ENCODE measurements around the gene ATF3. TPM values are rescaled to one million over a fixed set of nuclear protein-coding genes. Genes with fewer than 3 reads are reported as not detected.
A peak's percentile ranks its signal among the peaks of the same experiment; 100 is the strongest.

ATF3 gene
- total RNA-seq, 1 donor from 2014 or later, result 34.9 TPM

- peak overlapping the region; percentile 78 to 82 for H3K4me3 ChIP-seq
- peak overlapping the region; percentile 99 for H3K27ac ChIP-seq
- H3K36me3 ChIP-seq, result no peaks in the 10 kb centered on the region
- TF ChIP-seq POLR2AphosphoS5 (IDR thresholded peaks at IDR 0.05; ENCODE audit: insufficient read depth in 1 of 2, low read depth in 1 of 2) (peak in 1 of 2 donors; percentile 86), CTCF (IDR thresholded peaks at IDR 0.05) (no peak), POLR2A (IDR thresholded peaks at IDR 0.05) (no peak)
- intact Hi-C loops (cut with DNase I), result loop anchor here (2.0 to 10.0 kb wide), 2 partner anchors 49 to 133 kb away; no protein-coding TSS in a partner anchor
- H3K27me3 ChIP-seq, result no peaks in the 10 kb centered on the region
- H3K4me1 ChIP-seq, result peaks cover 44% of the 10 kb centered on the region
- no peaks in the 10 kb centered on the region for H3K9me3 ChIP-seq
- DNase-seq (ENCODE audit: extremely low spot score in 2 of 2), result no peak
Measured at GRCh38 chr1:212607913-212608391, 609 bp upstream of the ATF3 start.

GRCh38 chr1:212608959-212609700 lies 569 bp downstream of the ATF3 start:
- peak overlapping the region; percentile 99 for H3K27ac ChIP-seq
- peaks cover 44% of the 10 kb centered on the region for H3K4me1 ChIP-seq
- TF ChIP-seq POLR2A (IDR thresholded peaks at IDR 0.05), result no peak
- TF ChIP-seq POLR2AphosphoS5 (IDR thresholded peaks at IDR 0.05; ENCODE audit: insufficient read depth in 1 of 2, low read depth in 1 of 2), result no peak
- TF ChIP-seq CTCF (IDR thresholded peaks at IDR 0.05), result peak in 1 of 3 experiments; percentile 30
- H3K9me3 ChIP-seq, result no peaks in the 10 kb centered on the region
- intact Hi-C loops (cut with DNase I), result loop anchor here (10.0 kb wide), 1 partner anchor 134 kb away; no protein-coding TSS in a partner anchor
- H3K36me3 ChIP-seq, result no peaks in the 10 kb centered on the region
- DNase-seq (ENCODE audit: extremely low spot score in 2 of 2), result no peak
- H3K4me3 ChIP-seq, result peak overlapping the region; percentile 78 to 82
- no peaks in the 10 kb centered on the region for H3K27me3 ChIP-seq

DNA sequence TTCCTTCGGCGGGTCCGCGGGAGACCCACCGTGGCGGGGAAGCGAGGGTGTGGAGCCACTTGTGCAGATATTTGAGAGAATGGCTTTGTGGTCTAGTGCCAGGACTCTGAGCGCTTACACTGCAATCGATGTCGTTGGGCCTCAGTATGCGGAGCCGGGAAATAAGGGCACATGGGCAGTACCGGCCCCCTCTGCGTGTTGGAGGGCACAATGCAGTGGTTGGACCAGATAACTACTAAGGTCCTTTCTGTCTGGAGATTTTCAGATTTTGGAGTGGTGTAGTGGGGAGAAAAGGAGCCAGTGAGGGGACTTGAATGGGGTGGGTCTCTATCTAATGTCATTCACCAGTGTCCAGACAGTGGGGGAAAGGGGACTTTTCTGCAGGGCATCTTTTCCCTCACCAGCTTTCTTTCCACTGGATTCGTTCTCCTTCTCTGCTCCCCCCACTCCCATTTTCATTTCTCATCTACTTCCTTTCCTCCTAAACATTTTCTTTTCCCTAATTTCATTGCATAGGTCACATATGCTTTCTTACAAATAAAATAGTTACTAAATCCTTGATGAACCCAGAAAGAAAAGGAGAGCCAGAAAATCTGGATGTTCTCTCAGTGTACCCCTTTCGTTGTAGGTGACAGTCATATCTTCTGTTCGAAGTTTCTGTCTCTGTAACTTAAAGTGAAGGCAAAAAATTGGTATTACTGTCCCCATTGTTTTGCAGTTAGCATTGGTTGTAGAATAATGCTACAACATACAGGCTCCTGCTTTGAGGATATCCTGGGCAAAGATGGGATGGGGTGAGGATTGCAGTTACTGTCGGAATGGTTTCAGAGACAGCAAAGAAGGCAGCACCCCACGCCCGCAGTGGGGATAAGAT lies 1.4 kb downstream of the ATF3 start:
- H3K27ac ChIP-seq, result peak overlapping the region; percentile 99
- no peaks in the 10 kb centered on the region for H3K9me3 ChIP-seq
- peak overlapping the region; percentile 78 to 82 for H3K4me3 ChIP-seq
- TF ChIP-seq POLR2AphosphoS5 (IDR thresholded peaks at IDR 0.05; ENCODE audit: insufficient read depth in 1 of 2, low read depth in 1 of 2) (no peak), CTCF (IDR thresholded peaks at IDR 0.05) (no peak), POLR2A (IDR thresholded peaks at IDR 0.05) (no peak)
- H3K27me3 ChIP-seq, result no peaks in the 10 kb centered on the region
- H3K4me1 ChIP-seq, result peaks cover 44% of the 10 kb centered on the region
- DNase-seq (ENCODE audit: extremely low spot score in 2 of 2), result no peak
- peaks cover 0 to 1% of the 10 kb centered on the region in 2 donors for H3K36me3 ChIP-seq
- intact Hi-C loops (cut with DNase I), result loop anchor here (10.0 kb wide), 1 partner anchor 135 kb away; no protein-coding TSS in a partner anchor

- TF ChIP-seq POLR2AphosphoS5 (IDR thresholded peaks at IDR 0.05; ENCODE audit: insufficient read depth in 1 of 2, low read depth in 1 of 2) (no peak), POLR2A (IDR thresholded peaks at IDR 0.05) (no peak), CTCF (IDR thresholded peaks at IDR 0.05) (no peak)
- Histone ChIP-seq H3K36me3 (peaks cover 0 to 6% of the 10 kb centered on the region in 2 donors), H3K27ac (no peak overlapping the region), H3K4me3 (no peak overlapping the region), H3K27me3 (no peaks in the 10 kb centered on the region), H3K4me1 (peaks cover 44% of the 10 kb centered on the region), H3K9me3 (no peaks in the 10 kb centered on the region)
- no peak for DNase-seq (ENCODE audit: extremely low spot score in 2 of 2)
- intact Hi-C loops (cut with DNase I), result no loop called here
Measured at GRCh38 chr1:212610575-212610967, 2.0 kb downstream of the ATF3 start.

All from vagina (tissue), 2 donors.